ENCODE results near the gene SLC38A9. TPM values are rescaled to one million over a fixed set of nuclear protein-coding genes. Genes with fewer than 3 reads are reported as not detected.

The SLC38A9 gene
- total RNA-seq, 1 donor from 2014 or later, result 49.9 TPM

- Mint-ChIP-seq H3K4me3 (ENCODE audit: low read depth) (no peak overlapping the region), H3K9me3 (ENCODE audit: low read depth) (no peaks in the 10 kb centered on the region), H3K36me3 (ENCODE audit: insufficient read depth) (no peaks in the 10 kb centered on the region), H3K27me3 (peaks cover 6% of the 10 kb centered on the region), H3K27ac (no peak overlapping the region), H3K4me1 (ENCODE audit: low read depth) (peaks cover 3% of the 10 kb centered on the region)
- no peak for DNase-seq (ENCODE audit: low spot score, unreplicated experiment)
- TF ChIP-seq CTCF (IDR thresholded peaks at IDR 0.05; ENCODE audit: unreplicated experiment), result no peak
These were observed 133.4 kb downstream of the SLC38A9 start for GRCh38 chr5:55578771-55579170.

GRCh38 chr5:55577353-55578060 lies 134.6 kb downstream of the SLC38A9 start:
- H3K27ac Mint-ChIP-seq, result no peak overlapping the region

GRCh38 chr5:55576661-55577060 lies 135.5 kb downstream of the SLC38A9 start:
- Mint-ChIP-seq H3K9me3 (ENCODE audit: low read depth) (no peaks in the 10 kb centered on the region), H3K27ac (no peak overlapping the region), H3K4me1 (ENCODE audit: low read depth) (peaks cover 5% of the 10 kb centered on the region), H3K4me3 (ENCODE audit: low read depth) (no peak overlapping the region), H3K27me3 (peaks cover 17% of the 10 kb centered on the region), H3K36me3 (ENCODE audit: insufficient read depth) (no peaks in the 10 kb centered on the region)
- TF ChIP-seq CTCF (IDR thresholded peaks at IDR 0.05; ENCODE audit: unreplicated experiment), result no peak
- no peak for DNase-seq (ENCODE audit: low spot score, unreplicated experiment)

More at GRCh38 chr5:55577353-55578060, 134.6 kb downstream of the SLC38A9 start:
- Mint-ChIP-seq H3K27me3 (peaks cover 13% of the 10 kb centered on the region), H3K4me3 (ENCODE audit: low read depth) (no peak overlapping the region), H3K4me1 (ENCODE audit: low read depth) (peaks cover 3% of the 10 kb centered on the region), H3K9me3 (ENCODE audit: low read depth) (no peaks in the 10 kb centered on the region), H3K36me3 (ENCODE audit: insufficient read depth) (no peaks in the 10 kb centered on the region)
- DNase-seq (ENCODE audit: low spot score, unreplicated experiment), result no peak
- TF ChIP-seq CTCF (IDR thresholded peaks at IDR 0.05; ENCODE audit: unreplicated experiment), result no peak

Other genes starting within 250 kb of the SLC38A9 start
- gene PLPP1, start 177.4 kb downstream of the SLC38A9 start, total RNA-seq, result 7.9 and 10.6 TPM in 2 replicates
- not detected in 2 replicates for gene DDX4, start 25.7 kb upstream of the SLC38A9 start, total RNA-seq
- gene IL31RA, start 139.0 kb upstream of the SLC38A9 start, total RNA-seq, result 0.17 TPM in 1 of 2 replicates, not detected in the other